GM12878 (cell line): ENCODE results near the gene TRAIP. TPM values are rescaled to one million over a fixed set of nuclear protein-coding genes. Genes with fewer than 3 reads are reported as not detected.
A peak's percentile ranks its signal among the peaks of the same experiment; 100 is the strongest.

Source experiments
- ATAC-seq: fragments of 200-7000 bp; cut with Tn5 transposase; 3 replicates; pipeline ENCODE4 v1.9.1; 2020; ENCODE audit warnings: mild to moderate bottlenecking, moderate library complexity
- BruUV-seq: library from RNA; stranded (reverse); fragments of 400-500 nt; replicated peaks from 2 replicates; lab custom pipeline; 2021; lab: Mats Ljungman, UMichigan
- CTCF ChIA-PET: fragments of 300-600 bp; sonication (Branson Sonifier 250); formaldehyde crosslinking; extraction: SDS; loops from one replicate; lab custom pipeline; 2021; ENCODE audit warnings: inconsistent platforms; lab: Yijun Ruan, JAX
- POLR2A ChIA-PET: fragments of 350-600 bp; formaldehyde crosslinking; extraction: SDS; loops from one replicate; lab custom pipeline; 2021; ENCODE audit warnings: inconsistent platforms; lab: Charles Lee
- RAD21 ChIA-PET: fragments of 300-600 bp; sonication (Branson Sonifier 250); formaldehyde crosslinking; loops from one replicate; lab custom pipeline; 2023; ENCODE audit warnings: antibody characterized with exemption; ENCODE audit not compliant: unreplicated experiment; lab: Charles Lee
- SMC1A ChIA-PET: fragments of 300-600 bp; sonication (Branson Sonifier 250); formaldehyde crosslinking; loops from one replicate; lab custom pipeline; 2023; ENCODE audit not compliant: unreplicated experiment, uncharacterized antibody; lab: Charles Lee
- DNase-seq: peaks from one replicate; pipeline ENCODE4 v3.0.0-alpha.2; 2011; ENCODE audit warnings: low read depth, low spot score
- FAIRE-seq: peaks from 3 replicates; lab custom pipeline; 2011; peaks lifted over from hg19 to GRCh38; lab: Jason Lieb, UNC
- H2AFZ ChIP-seq: 2 replicates; pipeline ENCODE4 v1.6.0; 2011; ENCODE audit warnings: low read depth, low read length, control low read depth; ENCODE audit not compliant: control insufficient read depth
- H3K27ac ChIP-seq: 2 replicates; pipeline ENCODE4 v1.5.1; 2011; ENCODE audit warnings: control low read depth; ENCODE audit not compliant: control insufficient read depth, insufficient read depth
- H3K27me3 ChIP-seq, 2 experiments: replicated peaks in 1 of 2; 2 replicates each; pipeline versions ENCODE4 v1.6.0 to v1.6.1; 2011; ENCODE audit warnings: low read length in 1 of 2; ENCODE audit not compliant: control insufficient read depth in 2 of 2, insufficient read depth in 2 of 2
- H3K36me3 ChIP-seq, 2 experiments: 2 replicates each; pipeline ENCODE4 v1.5.1; 2011; ENCODE audit warnings: low read length in 1 of 2; ENCODE audit not compliant: control insufficient read depth in 2 of 2, insufficient read depth in 2 of 2
- H3K4me1 ChIP-seq: 2 replicates; pipeline ENCODE4 v1.6.1; 2011; ENCODE audit warnings: mild to moderate bottlenecking, low read length, moderate library complexity, mixed read lengths; ENCODE audit not compliant: control insufficient read depth, insufficient read depth
- H3K4me2 ChIP-seq: 2 replicates; pipeline ENCODE4 v1.6.0; 2011; ENCODE audit warnings: control low read depth; ENCODE audit not compliant: control insufficient read depth, insufficient read depth
- H3K4me3 ChIP-seq: fragments of 200-600 bp; sonication (generic); 2 replicates; pipeline ENCODE4 v1.5.1; 2016
- H3K79me2 ChIP-seq: 2 replicates; pipeline ENCODE4 v1.6.0; 2011; ENCODE audit warnings: low read length; ENCODE audit not compliant: control insufficient read depth, insufficient read depth
- H3K9ac ChIP-seq: 2 replicates; pipeline ENCODE4 v1.8.0; 2011; ENCODE audit warnings: low read length, control low read depth, mixed read lengths; ENCODE audit not compliant: control insufficient read depth, insufficient read depth
- H3K9me3 ChIP-seq: replicated peaks from 3 replicates; pipeline ENCODE4 v1.5.1; 2011; ENCODE audit warnings: mild to moderate bottlenecking, low read length; ENCODE audit not compliant: control insufficient read depth, insufficient read depth
- H4K20me1 ChIP-seq: 2 replicates; pipeline ENCODE4 v1.6.0; 2011; ENCODE audit not compliant: control insufficient read depth, insufficient read depth
- CHD1 ChIP-seq: IDR thresholded peaks from 2 replicates; pipeline ENCODE4 v1.6.1; 2012; ENCODE audit warnings: low read depth, low read length, improper control_type of control experiment
- HCFC1 ChIP-seq: fragments of 150-350 bp; IDR thresholded peaks from 2 replicates; pipeline ENCODE4 v1.6.1; 2014; ENCODE audit warnings: low read length
- PAX8 ChIP-seq: fragments of 450-650 bp; IDR thresholded peaks from 2 replicates; pipeline ENCODE4 v1.6.1; 2017; ENCODE audit warnings: mild to moderate bottlenecking, moderate library complexity
- POLR2AphosphoS2 ChIP-seq: IDR thresholded peaks from 2 replicates; pipeline ENCODE4 v1.6.1; 2011; ENCODE audit warnings: low read depth, mild to moderate bottlenecking, low read length, improper control_type of control experiment, moderate library complexity
- ZBTB11 ChIP-seq: fragments of 450-650 bp; formaldehyde crosslinking; IDR thresholded peaks from 2 replicates; pipeline ENCODE4 v1.5.0; 2022; ENCODE audit warnings: mild to moderate bottlenecking, missing genetic modification characterization
- ZNF622 ChIP-seq: fragments of 450-650 bp; IDR thresholded peaks from 2 replicates; pipeline ENCODE4 v1.6.1; 2017; ENCODE audit warnings: mild to moderate bottlenecking, inconsistent platforms
- ZZZ3 ChIP-seq: IDR thresholded peaks from 2 replicates; pipeline ENCODE4 v1.6.1; 2011; ENCODE audit warnings: low read depth; ENCODE audit not compliant: control insufficient read depth, insufficient read length
- WGBS: methylation state at CpG from one replicate; pipeline ENCODE4 v1.1.6; 2016; ENCODE audit warnings: low lambda C conversion rate; ENCODE audit not compliant: insufficient replicate concordance, insufficient coverage; ENCODE audit errors: missing lambda C conversion rate; 5-methylcytosine and 5-hydroxymethylcytosine counted together
- in situ Hi-C: fragments of 300-500 bp; cut with MboI; formaldehyde crosslinking; loops from 9 replicates; pipeline ENCODE4 v1.14.3; 2018; ENCODE audit warnings: mixed read lengths
- intact Hi-C: fragments of 100-400 bp; cut with micrococcal nuclease; formaldehyde crosslinking; loops from one replicate; pipeline ENCODE4 v1.14.2; 2022; ENCODE audit not compliant: unreplicated experiment
- polyA plus RNA-seq, 11 experiments: library from polyadenylated mRNA; depleted of rRNA in 4 of 11; unstranded in 6 of 11; stranded (reverse) in 5 of 11; fragments of >200 nt; fragmentation: Nextera tagmentation in 4 of 11; fragmentation: Illumina TruSeq in 1 of 11; extraction: Ambion mirVana in 4 of 11; extraction: Trizol in 1 of 11; gene quantifications; 1 replicate in 1 of 11; 2 replicates in 10 of 11; pipeline versions ENCODE4 v1.2.1 to v1.2.3, GENCODE V29; 2011 to 2016; ENCODE audit warnings: inconsistent platforms in 2 of 11, missing spikeins in 2 of 11, low read depth in 1 of 11
- total RNA-seq, 4 experiments: library from RNA; depleted of rRNA in 3 of 4; stranded (reverse); fragments of >200 nt in 3 of 4; fragmentation: Illumina TruSeq in 1 of 4; extraction: Trizol in 1 of 4; gene quantifications; 2 replicates each; pipeline versions ENCODE4 v1.2.1 to v1.2.3, GENCODE V29; 2013 to 2021
- TF ChIP-seq, protein P1 (sequence below): fragments of 450-650 bp; IDR thresholded peaks from 2 replicates; pipeline ENCODE4 v1.6.1; 2017; ENCODE audit warnings: mild to moderate bottlenecking, moderate library complexity
- TF ChIP-seq, protein P2 (sequence below): IDR thresholded peaks from 2 replicates; pipeline ENCODE4 v1.6.1; 2011; ENCODE audit warnings: low read depth, low read length, improper control_type of control experiment, borderline replicate concordance
- TF ChIP-seq, protein P3 (sequence below): fragments of 450-650 bp; IDR thresholded peaks from 2 replicates; pipeline ENCODE4 v1.6.1; 2016; ENCODE audit warnings: mild to moderate bottlenecking

Gene TRAIP
- total and polyA plus RNA-seq, 10 of the 15 experiments (the other 5 are each of a cell fraction or from before 2014, with no cell fraction given): 15.9 to 37.0 (median 23.1) TPM

DNA sequence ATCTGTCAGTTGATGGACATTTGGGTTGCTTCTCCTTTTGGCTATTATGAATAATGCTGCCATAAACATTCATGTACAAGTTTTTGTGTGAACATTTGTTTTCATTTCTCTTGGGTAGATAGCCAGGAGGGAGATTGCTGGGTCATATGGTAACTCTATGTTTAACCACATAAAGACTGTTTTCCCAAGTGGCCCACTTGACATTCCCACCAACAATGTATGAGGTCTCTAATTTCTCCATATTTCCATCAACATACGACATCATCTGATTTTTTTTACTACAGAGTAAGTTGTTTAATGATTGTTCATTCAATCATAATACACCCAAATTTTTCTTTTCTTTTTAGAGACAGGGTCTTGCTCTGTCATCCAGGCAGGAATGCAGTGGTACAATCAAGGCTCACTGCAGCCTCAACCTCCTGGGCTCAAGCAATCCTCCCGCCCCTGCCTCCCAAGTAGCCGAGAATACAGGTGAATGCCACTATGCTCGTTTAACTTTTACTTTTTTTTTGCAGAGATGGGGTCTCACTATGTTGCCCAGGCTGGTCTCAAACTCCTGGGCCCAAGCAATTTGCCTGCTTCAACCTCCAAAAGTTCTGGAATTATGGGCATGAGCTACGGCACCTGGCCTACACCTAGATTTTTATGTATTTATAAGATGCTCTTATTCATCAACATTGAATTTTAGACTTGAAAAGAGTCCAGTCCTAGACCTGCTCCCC, 76.8 kb downstream of the TRAIP start:
- Histone ChIP-seq H3K79me2 (peaks cover 21% of the 10 kb centered on the region), H3K4me1 (no peaks in the 10 kb centered on the region; the same call in 1 of the 2 replicates), H3K27ac (no peak overlapping the region), H3K27me3 (no peaks in the 10 kb centered on the region), H3K36me3 (peaks cover 0 to 3% of the 10 kb centered on the region in 2 experiments; a peak in 2 of 4 replicates), H3K9me3 (no peaks in the 10 kb centered on the region), H2AFZ (no peak overlapping the region), H4K20me1 (no peaks in the 10 kb centered on the region), H3K4me3 (no peak overlapping the region), H3K4me2 (no peak overlapping the region), H3K9ac (no peak overlapping the region)
- in situ Hi-C loops: no loop called here
- DNase-seq (no peak), ATAC-seq (no peak), FAIRE-seq (peak; percentile 52)
- ChIA-PET SMC1A (interaction anchor here (0.8 kb wide), 1 partner anchor 8 kb away, joined by 4 read pairs; no protein-coding TSS in a partner anchor), CTCF (interaction anchor here (0.5 to 1.4 kb wide), 2 partner anchors 8 to 60 kb away, joined by 3 to 5 read pairs; no protein-coding TSS in a partner anchor), RAD21 (no interaction called here), POLR2A (no interaction called here)
- BruUV-seq: TSS peak; percentile 32
- 80% methylated on average over 5 of the region's 5 CpGs for whole genome bisulfite sequencing
- intact Hi-C loops: no loop called here
- TF ChIP-seq, protein P1, sequence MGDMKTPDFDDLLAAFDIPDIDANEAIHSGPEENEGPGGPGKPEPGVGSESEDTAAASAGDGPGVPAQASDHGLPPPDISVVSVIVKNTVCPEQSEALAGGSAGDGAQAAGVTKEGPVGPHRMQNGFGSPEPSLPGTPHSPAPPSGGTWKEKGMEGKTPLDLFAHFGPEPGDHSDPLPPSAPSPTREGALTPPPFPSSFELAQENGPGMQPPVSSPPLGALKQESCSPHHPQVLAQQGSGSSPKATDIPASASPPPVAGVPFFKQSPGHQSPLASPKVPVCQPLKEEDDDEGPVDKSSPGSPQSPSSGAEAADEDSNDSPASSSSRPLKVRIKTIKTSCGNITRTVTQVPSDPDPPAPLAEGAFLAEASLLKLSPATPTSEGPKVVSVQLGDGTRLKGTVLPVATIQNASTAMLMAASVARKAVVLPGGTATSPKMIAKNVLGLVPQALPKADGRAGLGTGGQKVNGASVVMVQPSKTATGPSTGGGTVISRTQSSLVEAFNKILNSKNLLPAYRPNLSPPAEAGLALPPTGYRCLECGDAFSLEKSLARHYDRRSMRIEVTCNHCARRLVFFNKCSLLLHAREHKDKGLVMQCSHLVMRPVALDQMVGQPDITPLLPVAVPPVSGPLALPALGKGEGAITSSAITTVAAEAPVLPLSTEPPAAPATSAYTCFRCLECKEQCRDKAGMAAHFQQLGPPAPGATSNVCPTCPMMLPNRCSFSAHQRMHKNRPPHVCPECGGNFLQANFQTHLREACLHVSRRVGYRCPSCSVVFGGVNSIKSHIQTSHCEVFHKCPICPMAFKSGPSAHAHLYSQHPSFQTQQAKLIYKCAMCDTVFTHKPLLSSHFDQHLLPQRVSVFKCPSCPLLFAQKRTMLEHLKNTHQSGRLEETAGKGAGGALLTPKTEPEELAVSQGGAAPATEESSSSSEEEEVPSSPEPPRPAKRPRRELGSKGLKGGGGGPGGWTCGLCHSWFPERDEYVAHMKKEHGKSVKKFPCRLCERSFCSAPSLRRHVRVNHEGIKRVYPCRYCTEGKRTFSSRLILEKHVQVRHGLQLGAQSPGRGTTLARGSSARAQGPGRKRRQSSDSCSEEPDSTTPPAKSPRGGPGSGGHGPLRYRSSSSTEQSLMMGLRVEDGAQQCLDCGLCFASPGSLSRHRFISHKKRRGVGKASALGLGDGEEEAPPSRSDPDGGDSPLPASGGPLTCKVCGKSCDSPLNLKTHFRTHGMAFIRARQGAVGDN: no peak
- no peak for TF ChIP-seq ZNF622
- no peak for TF ChIP-seq CHD1
- TF ChIP-seq, protein P2, sequence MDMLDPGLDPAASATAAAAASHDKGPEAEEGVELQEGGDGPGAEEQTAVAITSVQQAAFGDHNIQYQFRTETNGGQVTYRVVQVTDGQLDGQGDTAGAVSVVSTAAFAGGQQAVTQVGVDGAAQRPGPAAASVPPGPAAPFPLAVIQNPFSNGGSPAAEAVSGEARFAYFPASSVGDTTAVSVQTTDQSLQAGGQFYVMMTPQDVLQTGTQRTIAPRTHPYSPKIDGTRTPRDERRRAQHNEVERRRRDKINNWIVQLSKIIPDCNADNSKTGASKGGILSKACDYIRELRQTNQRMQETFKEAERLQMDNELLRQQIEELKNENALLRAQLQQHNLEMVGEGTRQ: no peak
- no peak for TF ChIP-seq ZBTB11 (CRISPR knock-in tag)
- no peak for TF ChIP-seq PAX8
- TF ChIP-seq, protein P3, sequence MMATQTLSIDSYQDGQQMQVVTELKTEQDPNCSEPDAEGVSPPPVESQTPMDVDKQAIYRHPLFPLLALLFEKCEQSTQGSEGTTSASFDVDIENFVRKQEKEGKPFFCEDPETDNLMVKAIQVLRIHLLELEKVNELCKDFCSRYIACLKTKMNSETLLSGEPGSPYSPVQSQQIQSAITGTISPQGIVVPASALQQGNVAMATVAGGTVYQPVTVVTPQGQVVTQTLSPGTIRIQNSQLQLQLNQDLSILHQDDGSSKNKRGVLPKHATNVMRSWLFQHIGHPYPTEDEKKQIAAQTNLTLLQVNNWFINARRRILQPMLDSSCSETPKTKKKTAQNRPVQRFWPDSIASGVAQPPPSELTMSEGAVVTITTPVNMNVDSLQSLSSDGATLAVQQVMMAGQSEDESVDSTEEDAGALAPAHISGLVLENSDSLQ: no peak
- TF ChIP-seq HCFC1: no peak
- TF ChIP-seq ZZZ3: no peak
- no peak for TF ChIP-seq POLR2AphosphoS2
